Gastrocnemius medialis (tissue), 4 donors: ENCODE results near the gene IER5. TPM values are rescaled to one million over a fixed set of nuclear protein-coding genes. Genes with fewer than 3 reads are reported as not detected.

Source experiments
- ATAC-seq, 2 donors: fragments of 150-250 bp; one replicate each; pipeline ENCODE4 v1.9.1; 2016
- DNase-seq, 2 donors: peaks; one replicate each; pipeline ENCODE4 v3.0.0-alpha.2; 2019
- H3K27ac ChIP-seq, 4 donors: fragments of 200-600 bp; sonication (generic); 1 replicate in 1 of 4; 2 replicates in 3 of 4; pipeline ENCODE4 v1.5.1; 2016 to 2018; ENCODE audit warnings: mild to moderate bottlenecking in 2 of 4, moderate library complexity in 1 of 4
- H3K27me3 ChIP-seq, 3 donors: fragments of 200-600 bp; sonication (generic) in 2 of 3; 1 replicate in 1 of 3; 2 replicates in 2 of 3; pipeline versions ENCODE4 v1.5.1 to v1.6.0; 2016 to 2019; ENCODE audit warnings: mild to moderate bottlenecking in 1 of 3, moderate library complexity in 1 of 3
- H3K36me3 ChIP-seq, 2 donors: fragments of 200-600 bp; sonication (generic) in 1 of 2; one replicate each; pipeline ENCODE4 v1.5.1; 2017 to 2018
- H3K4me1 ChIP-seq, 2 donors: fragments of 200-600 bp; sonication (generic) in 1 of 2; one replicate each; pipeline ENCODE4 v1.5.1; 2016 to 2017; ENCODE audit warnings: mild to moderate bottlenecking in 2 of 2
- H3K4me3 ChIP-seq, 4 donors: fragments of 200-600 bp; sonication (generic) in 3 of 4; 1 replicate in 1 of 4; 2 replicates in 3 of 4; pipeline ENCODE4 v1.5.1; 2016 to 2019; ENCODE audit warnings: mild to moderate bottlenecking in 2 of 4
- H3K9me3 ChIP-seq, 3 donors: fragments of 200-600 bp; sonication (generic) in 2 of 3; 1 replicate in 1 of 3; 2 replicates in 2 of 3; pipeline ENCODE4 v1.5.1; 2016 to 2019
- CTCF ChIP-seq, 5 experiments: fragments of 450-650 bp in 3 of 5; fragments of 200-600 bp in 2 of 5; sonication (generic) in 2 of 5; IDR thresholded peaks in 4 of 5; conservative IDR thresholded peaks in 1 of 5; 1 replicate in 4 of 5; 2 replicates in 1 of 5; pipeline ENCODE4 v1.5.1; 2016 to 2019; ENCODE audit warnings: antibody characterized with exemption in 5 of 5, mild to moderate bottlenecking in 3 of 5, moderate library complexity in 3 of 5
- POLR2A ChIP-seq, 2 donors: fragments of 450-650 bp; IDR thresholded peaks; one replicate each; pipeline ENCODE4 v1.6.1; 2017; ENCODE audit warnings: antibody characterized with exemption in 2 of 2, mild to moderate bottlenecking in 2 of 2, moderate library complexity in 2 of 2
- in situ Hi-C, 4 donors: fragments of 200-750 bp; cut with MboI; loops; one replicate each; pipeline versions ENCODE4 v1.15.0 to v1.8.0; 2017; ENCODE audit warnings: low sequenced_read_pairs in 4 of 4
- intact Hi-C: fragments of 100-400 bp; cut with DNase I; formaldehyde crosslinking; loops from one replicate; pipeline ENCODE4 v1.15.1; 2023; ENCODE audit warnings: low total_unique reads
- total RNA-seq, 4 donors: library from RNA; depleted of rRNA; stranded (reverse); fragments of >200 nt; gene quantifications; one replicate each; pipeline versions ENCODE4 v1.1.0 to v1.2.3, GENCODE V29; 2016

The IER5 gene
- total RNA-seq, 4 donors from 2014 or later, result 18.7 to 39.8 (median 26.1) TPM

- no peaks in the 10 kb centered on the region for H3K36me3 ChIP-seq
- peak; percentile 92 to 95 for DNase-seq
- in situ Hi-C loops, result no loop called here
- peak overlapping the region; percentile 79 to 95 (median 88) for H3K27ac ChIP-seq
- H3K27me3 ChIP-seq, result no peaks in the 10 kb centered on the region
- ATAC-seq, result peak; percentile 79 to 84
- H3K9me3 ChIP-seq, result no peaks in the 10 kb centered on the region
- H3K4me3 ChIP-seq, result peak overlapping the region; percentile 70 to 100 (median 79)
- TF ChIP-seq POLR2A (IDR thresholded peaks at IDR 0.05) (peak; percentile 79 to 80), CTCF (IDR thresholded peaks at IDR 0.05 in 4 of 5, conservative IDR thresholded peaks at IDR 0.05 in 1 of 5) (no peak)
- H3K4me1 ChIP-seq, result peaks cover 22 to 35% of the 10 kb centered on the region in 2 donors
- intact Hi-C loops, result loop anchor here (1.0 kb wide), 1 partner anchor 17 kb away; the partner anchor contains the start of gene IER5
Observed at GRCh38 chr1:181105134-181106021, 16.9 kb downstream of the IER5 start.

DNA sequence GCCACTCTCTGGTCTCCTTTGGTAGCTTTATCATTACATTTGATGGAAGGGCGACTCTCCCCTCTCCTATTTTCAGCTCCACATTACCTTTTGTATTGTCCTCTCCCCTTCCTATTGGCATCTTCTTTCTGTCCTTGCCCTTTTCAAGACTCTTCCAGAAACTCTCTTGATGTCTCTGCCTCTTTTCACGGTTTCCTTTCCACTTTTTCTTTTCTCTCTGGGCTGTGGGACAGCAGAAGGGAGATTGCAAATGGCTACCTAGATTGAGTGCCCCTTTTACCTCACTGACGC, 17.5 kb downstream of the IER5 start:
- H3K4me1 ChIP-seq, result peaks cover 23 to 38% of the 10 kb centered on the region in 2 donors
- H3K9me3 ChIP-seq, result no peaks in the 10 kb centered on the region
- H3K36me3 ChIP-seq, result no peaks in the 10 kb centered on the region
- DNase-seq, result no peak
- peak overlapping the region; percentile 69 to 92 (median 78) for H3K27ac ChIP-seq
- H3K4me3 ChIP-seq, result peak overlapping the region; percentile 57 to 70 (median 68)
- intact Hi-C loops (no loop called here), in situ Hi-C loops (no loop called here)
- H3K27me3 ChIP-seq, result no peaks in the 10 kb centered on the region
- no peak for ATAC-seq
- TF ChIP-seq CTCF (IDR thresholded peaks at IDR 0.05 in 4 of 5, conservative IDR thresholded peaks at IDR 0.05 in 1 of 5), result no peak

GRCh38 chr1:181106479-181106878, 18.0 kb downstream of the IER5 start:
- TF ChIP-seq CTCF (IDR thresholded peaks at IDR 0.05 in 4 of 5, conservative IDR thresholded peaks at IDR 0.05 in 1 of 5), result no peak
- no peak for TF ChIP-seq POLR2A (IDR thresholded peaks at IDR 0.05)
- Histone ChIP-seq H3K9me3 (no peaks in the 10 kb centered on the region), H3K4me1 (peaks cover 28 to 39% of the 10 kb centered on the region in 2 donors), H3K36me3 (no peaks in the 10 kb centered on the region), H3K27me3 (no peaks in the 10 kb centered on the region), H3K27ac (peak overlapping the region; percentile 69 to 92 (median 78)), H3K4me3 (no peak overlapping the region)
- ATAC-seq (no peak), DNase-seq (no peak)
- intact Hi-C loops (no loop called here), in situ Hi-C loops (no loop called here)

GRCh38 chr1:181107711-181108110, 19.2 kb downstream of the IER5 start:
- no peak overlapping the region for H3K4me3 ChIP-seq
- intact Hi-C loops (no loop called here), in situ Hi-C loops (no loop called here)
- TF ChIP-seq CTCF (IDR thresholded peaks at IDR 0.05 in 4 of 5, conservative IDR thresholded peaks at IDR 0.05 in 1 of 5) (no peak), POLR2A (IDR thresholded peaks at IDR 0.05) (no peak)
- no peaks in the 10 kb centered on the region for H3K36me3 ChIP-seq
- H3K27me3 ChIP-seq, result no peaks in the 10 kb centered on the region
- DNase-seq (no peak), ATAC-seq (no peak)
- H3K27ac ChIP-seq, result no peak overlapping the region
- H3K4me1 ChIP-seq, result peaks cover 39 to 44% of the 10 kb centered on the region in 2 donors
- H3K9me3 ChIP-seq, result no peaks in the 10 kb centered on the region
